Hematopoietic multipotent progenitor cell treated with erythropoietin and hydrocortisone succinate and interleukin-3 and kit ligand, for 17 days (in vitro differentiated cells): ENCODE data around the gene CEBPG.

Experiments
- DNase-seq: peaks from one replicate; pipeline ENCODE4 v3.0.0-alpha.2; 2015; ENCODE audit warnings: low spot score

CEBPG gene

GRCh38 chr19:33395561-33396550, 22.3 kb downstream of the CEBPG start:
- no peak for DNase-seq

- no peak for DNase-seq
These were observed 23.4 kb downstream of the CEBPG start for GRCh38 chr19:33396701-33397535.

- DNase-seq: no peak
These were observed 24.2 kb downstream of the CEBPG start for GRCh38 chr19:33397536-33398360.

GRCh38 chr19:33398361-33399060, 25.0 kb downstream of the CEBPG start:
- DNase-seq: no peak

GRCh38 chr19:33399081-33399744, 25.7 kb downstream of the CEBPG start:
- DNase-seq: no peak

GRCh38 chr19:33399745-33400681, 26.5 kb downstream of the CEBPG start:
- no peak for DNase-seq

- DNase-seq: no peak
These were observed 27.6 kb downstream of the CEBPG start for GRCh38 chr19:33400856-33401682.

GRCh38 chr19:33401683-33402420, 28.3 kb downstream of the CEBPG start:
- DNase-seq: no peak

GRCh38 chr19:33402421-33403220, 29.1 kb downstream of the CEBPG start:
- DNase-seq: no peak

- DNase-seq: no peak
These were observed 29.9 kb downstream of the CEBPG start for GRCh38 chr19:33403221-33403972.

- DNase-seq: no peak
These were observed 30.4 kb downstream of the CEBPG start for GRCh38 chr19:33403973-33404304.

- no peak for DNase-seq
These were observed 31.2 kb downstream of the CEBPG start for GRCh38 chr19:33404506-33405253.

- DNase-seq: no peak
These were observed 31.7 kb downstream of the CEBPG start for GRCh38 chr19:33405254-33405552.

- DNase-seq: no peak
These were observed 32.3 kb downstream of the CEBPG start for GRCh38 chr19:33405553-33406461.
